ENCODE results near the gene SEC16B. TPM values are rescaled to one million over a fixed set of nuclear protein-coding genes. Genes with fewer than 3 reads are reported as not detected.
A peak's percentile ranks its signal among the peaks of the same experiment; 100 is the strongest.

Gene SEC16B
- total and polyA plus RNA-seq, 2 of the 13 experiments (the other 11 are each of a cell fraction or from before 2014, with no cell fraction given), result 4.6 to 5.8 TPM

DNA sequence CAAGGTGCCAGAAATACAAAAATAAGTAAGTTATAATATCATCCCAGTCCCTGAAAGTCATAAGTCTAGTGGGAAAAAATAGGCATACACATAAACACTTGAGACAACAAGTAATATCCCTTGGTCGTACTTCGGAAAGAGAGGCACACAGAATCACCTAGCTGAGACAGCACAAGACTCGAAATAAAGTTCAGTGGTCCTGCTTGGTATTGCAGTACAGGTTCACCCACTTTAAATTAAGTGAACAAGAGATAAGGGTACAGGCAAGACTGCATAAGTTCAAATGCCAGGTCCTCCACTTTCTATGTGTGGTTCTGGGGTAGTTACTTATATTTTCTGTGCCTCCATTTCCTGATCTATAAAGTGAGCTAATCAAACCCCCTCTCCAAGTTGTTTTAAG is 47.6 kb downstream of the SEC16B start:
- DNase-seq (ENCODE audit: low spot score) (no peak), FAIRE-seq (no peak), ATAC-seq (peak; percentile 79)
- no peak overlapping the region for H2AFZ ChIP-seq (ENCODE audit: low read length)
- ChIA-PET POLR2A (no interaction called here), CTCF (ENCODE audit: low intra/inter-chr PET ratio, low total read pairs) (no interaction called here)
- intact Hi-C loops (cut with micrococcal nuclease; ENCODE audit: unreplicated experiment) (no loop called here), in situ Hi-C loops (cut with HindIII; ENCODE audit: extremely low pct_ligation_motif_present, low pct_unique_long_range_greater_than_20kb) (no loop called here)
- H3K79me2 ChIP-seq (ENCODE audit: insufficient read depth, low read length), result no peaks in the 10 kb centered on the region
- no peak overlapping the region for H3K27ac ChIP-seq (ENCODE audit: extremely low read length, insufficient read depth, low read length)
- no peak overlapping the region for H3K4me3 ChIP-seq (replicated peaks in 1 of 3; ENCODE audit: insufficient read depth in 1 of 3, low read depth in 2 of 3, low read length in 3 of 3)
- no peaks in the 10 kb centered on the region for H4K20me1 ChIP-seq (ENCODE audit: insufficient read depth, low read length)
- no TSS peak for BruUV-seq (replicated peaks)
- no peak overlapping the region for H3K4me2 ChIP-seq (ENCODE audit: low read depth, low read length)
- no peaks in the 10 kb centered on the region for H3K9me3 ChIP-seq (ENCODE audit: low read length)
- no peaks in the 10 kb centered on the region for H3K36me3 ChIP-seq (replicated peaks in 1 of 2; ENCODE audit: control insufficient read depth in 1 of 2, insufficient read depth in 2 of 2, low read length in 2 of 2)
- TF ChIP-seq MXD3 (CRISPR knock-in tag; IDR thresholded peaks at IDR 0.05) (no peak), ZNF253 (CRISPR knock-in tag; IDR thresholded peaks at IDR 0.05; ENCODE audit: borderline replicate concordance) (no peak), CHCHD3 (CRISPR knock-in tag; IDR thresholded peaks at IDR 0.05) (no peak), SMARCC2 (IDR thresholded peaks at IDR 0.05) (no peak), FOXO1 (CRISPR knock-in tag; IDR thresholded peaks at IDR 0.05) (no peak), ZNF792 (CRISPR knock-in tag; IDR thresholded peaks at IDR 0.05) (no peak), IRF9 (CRISPR knock-in tag; IDR thresholded peaks at IDR 0.05; ENCODE audit: borderline replicate concordance) (no peak), ZSCAN12 (CRISPR knock-in tag; IDR thresholded peaks at IDR 0.05) (no peak), NCOA2 (CRISPR knock-in tag; IDR thresholded peaks at IDR 0.05) (no peak)
- TF ChIP-seq, protein P1, sequence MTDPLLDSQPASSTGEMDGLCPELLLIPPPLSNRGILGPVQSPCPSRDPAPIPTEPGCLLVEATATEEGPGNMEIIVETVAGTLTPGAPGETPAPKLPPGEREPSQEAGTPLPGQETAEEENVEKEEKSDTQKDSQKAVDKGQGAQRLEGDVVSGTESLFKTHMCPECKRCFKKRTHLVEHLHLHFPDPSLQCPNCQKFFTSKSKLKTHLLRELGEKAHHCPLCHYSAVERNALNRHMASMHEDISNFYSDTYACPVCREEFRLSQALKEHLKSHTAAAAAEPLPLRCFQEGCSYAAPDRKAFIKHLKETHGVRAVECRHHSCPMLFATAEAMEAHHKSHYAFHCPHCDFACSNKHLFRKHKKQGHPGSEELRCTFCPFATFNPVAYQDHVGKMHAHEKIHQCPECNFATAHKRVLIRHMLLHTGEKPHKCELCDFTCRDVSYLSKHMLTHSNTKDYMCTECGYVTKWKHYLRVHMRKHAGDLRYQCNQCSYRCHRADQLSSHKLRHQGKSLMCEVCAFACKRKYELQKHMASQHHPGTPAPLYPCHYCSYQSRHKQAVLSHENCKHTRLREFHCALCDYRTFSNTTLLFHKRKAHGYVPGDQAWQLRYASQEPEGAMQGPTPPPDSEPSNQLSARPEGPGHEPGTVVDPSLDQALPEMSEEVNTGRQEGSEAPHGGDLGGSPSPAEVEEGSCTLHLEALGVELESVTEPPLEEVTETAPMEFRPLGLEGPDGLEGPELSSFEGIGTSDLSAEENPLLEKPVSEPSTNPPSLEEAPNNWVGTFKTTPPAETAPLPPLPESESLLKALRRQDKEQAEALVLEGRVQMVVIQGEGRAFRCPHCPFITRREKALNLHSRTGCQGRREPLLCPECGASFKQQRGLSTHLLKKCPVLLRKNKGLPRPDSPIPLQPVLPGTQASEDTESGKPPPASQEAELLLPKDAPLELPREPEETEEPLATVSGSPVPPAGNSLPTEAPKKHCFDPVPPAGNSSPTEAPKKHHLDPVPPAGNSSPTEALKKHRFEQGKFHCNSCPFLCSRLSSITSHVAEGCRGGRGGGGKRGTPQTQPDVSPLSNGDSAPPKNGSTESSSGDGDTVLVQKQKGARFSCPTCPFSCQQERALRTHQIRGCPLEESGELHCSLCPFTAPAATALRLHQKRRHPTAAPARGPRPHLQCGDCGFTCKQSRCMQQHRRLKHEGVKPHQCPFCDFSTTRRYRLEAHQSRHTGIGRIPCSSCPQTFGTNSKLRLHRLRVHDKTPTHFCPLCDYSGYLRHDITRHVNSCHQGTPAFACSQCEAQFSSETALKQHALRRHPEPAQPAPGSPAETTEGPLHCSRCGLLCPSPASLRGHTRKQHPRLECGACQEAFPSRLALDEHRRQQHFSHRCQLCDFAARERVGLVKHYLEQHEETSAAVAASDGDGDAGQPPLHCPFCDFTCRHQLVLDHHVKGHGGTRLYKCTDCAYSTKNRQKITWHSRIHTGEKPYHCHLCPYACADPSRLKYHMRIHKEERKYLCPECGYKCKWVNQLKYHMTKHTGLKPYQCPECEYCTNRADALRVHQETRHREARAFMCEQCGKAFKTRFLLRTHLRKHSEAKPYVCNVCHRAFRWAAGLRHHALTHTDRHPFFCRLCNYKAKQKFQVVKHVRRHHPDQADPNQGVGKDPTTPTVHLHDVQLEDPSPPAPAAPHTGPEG (CRISPR knock-in tag; IDR thresholded peaks at IDR 0.05), result no peak
- H3K9ac ChIP-seq (ENCODE audit: insufficient read depth, low read depth, low read length), result no peak overlapping the region
- WGBS (ENCODE audit: low lambda C conversion rate), result 63% methylated on average over 3 of the region's 3 CpGs
- H3K27me3 ChIP-seq (ENCODE audit: control insufficient read depth in 1 of 2, insufficient read depth in 2 of 2, low read length in 2 of 2), result no peaks in the 10 kb centered on the region
- no peaks in the 10 kb centered on the region for H3K4me1 ChIP-seq (ENCODE audit: insufficient read depth, low read length)

All from HepG2 (cell line).